Activated CD4-positive, alpha-beta T cell treated with anti-CD3 and anti-CD28 coated beads, Interleukin-2, amount 10 ng/mL, durations not matched to agents 24 days and 14 days (primary cell): ENCODE results near the gene AGPAT4. TPM values are rescaled to one million over a fixed set of nuclear protein-coding genes. Genes with fewer than 3 reads are reported as not detected.

Experiments used
- DNase-seq: peaks from one replicate; pipeline ENCODE4 v3.0.0; 2022
- H3K27ac Mint-ChIP-seq: one replicate; pipeline ENCODE4 v1.8.0; 2022; ENCODE audit warnings: mild to moderate bottlenecking, mixed read lengths
- H3K27me3 Mint-ChIP-seq: one replicate; pipeline ENCODE4 v1.8.0; 2022; ENCODE audit warnings: mixed read lengths
- H3K36me3 Mint-ChIP-seq: one replicate; pipeline ENCODE4 v1.8.0; 2022; ENCODE audit warnings: low read depth, mild to moderate bottlenecking, mixed read lengths
- H3K4me1 Mint-ChIP-seq: one replicate; pipeline ENCODE4 v1.8.0; 2021; ENCODE audit warnings: mixed read lengths
- H3K4me3 Mint-ChIP-seq: one replicate; pipeline ENCODE4 v1.8.0; 2022; ENCODE audit warnings: mild to moderate bottlenecking, moderate library complexity, mixed read lengths
- H3K9me3 Mint-ChIP-seq: one replicate; pipeline ENCODE4 v1.8.0; 2021; ENCODE audit warnings: mixed read lengths
- intact Hi-C: fragments of 100-400 bp; cut with micrococcal nuclease; formaldehyde crosslinking; loops from one replicate; pipeline ENCODE4 v1.15.1; 2023
- total RNA-seq: library from RNA; stranded (reverse); gene quantifications from 2 replicates; pipeline ENCODE4 v1.2.3, GENCODE V29; 2022

Gene AGPAT4
- total RNA-seq, 1 donor from 2014 or later, result 6.8 TPM

DNA sequence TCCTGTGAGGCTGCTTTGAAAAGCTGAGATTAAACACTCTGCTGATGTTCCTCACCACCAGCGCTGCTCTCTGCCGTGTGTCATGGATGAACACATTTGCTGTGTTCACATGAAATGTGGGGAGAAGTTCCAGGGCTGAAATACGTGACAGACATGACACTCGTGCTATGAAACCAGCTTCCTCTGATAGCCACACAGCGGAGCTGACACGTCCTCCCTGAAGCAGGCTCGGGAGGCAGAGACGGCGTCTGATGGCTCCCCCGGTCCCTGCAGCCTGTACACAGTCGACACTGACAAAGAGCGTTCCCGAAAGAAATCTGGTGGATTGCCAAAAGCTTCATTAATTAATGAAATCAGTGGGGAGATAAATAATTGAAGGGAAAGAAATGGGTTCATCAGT, 17.5 kb downstream of the AGPAT4 start:
- Mint-ChIP-seq H3K9me3 (no peaks in the 10 kb centered on the region), H3K4me3 (no peak overlapping the region), H3K27me3 (no peaks in the 10 kb centered on the region), H3K4me1 (peaks cover 7% of the 10 kb centered on the region), H3K27ac (no peak overlapping the region), H3K36me3 (peaks cover 30% of the 10 kb centered on the region)
- intact Hi-C loops, result no loop called here
- no peak for DNase-seq

DNA sequence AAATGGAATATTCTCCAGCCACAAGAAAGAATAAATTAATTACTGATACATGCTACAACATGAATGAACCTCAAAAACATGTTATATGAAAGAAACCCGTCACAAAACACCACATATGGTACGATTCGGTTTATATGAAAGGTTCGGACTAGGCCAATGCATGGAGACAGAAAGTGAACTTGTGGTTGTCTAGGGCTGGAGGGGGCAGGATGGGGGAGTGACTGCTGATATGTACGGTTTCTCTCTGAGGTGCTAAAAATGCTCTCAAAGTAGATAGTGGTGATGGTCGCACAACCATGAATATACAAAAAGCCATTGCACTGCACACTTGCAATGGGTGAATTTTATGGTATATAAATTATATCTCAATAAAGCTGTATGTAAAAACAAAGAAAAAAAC, 18.3 kb downstream of the AGPAT4 start:
- Mint-ChIP-seq H3K27me3 (no peaks in the 10 kb centered on the region), H3K9me3 (no peaks in the 10 kb centered on the region), H3K4me3 (no peak overlapping the region), H3K27ac (no peak overlapping the region), H3K36me3 (peaks cover 24% of the 10 kb centered on the region), H3K4me1 (peaks cover 7% of the 10 kb centered on the region)
- no peak for DNase-seq
- intact Hi-C loops, result no loop called here

DNA sequence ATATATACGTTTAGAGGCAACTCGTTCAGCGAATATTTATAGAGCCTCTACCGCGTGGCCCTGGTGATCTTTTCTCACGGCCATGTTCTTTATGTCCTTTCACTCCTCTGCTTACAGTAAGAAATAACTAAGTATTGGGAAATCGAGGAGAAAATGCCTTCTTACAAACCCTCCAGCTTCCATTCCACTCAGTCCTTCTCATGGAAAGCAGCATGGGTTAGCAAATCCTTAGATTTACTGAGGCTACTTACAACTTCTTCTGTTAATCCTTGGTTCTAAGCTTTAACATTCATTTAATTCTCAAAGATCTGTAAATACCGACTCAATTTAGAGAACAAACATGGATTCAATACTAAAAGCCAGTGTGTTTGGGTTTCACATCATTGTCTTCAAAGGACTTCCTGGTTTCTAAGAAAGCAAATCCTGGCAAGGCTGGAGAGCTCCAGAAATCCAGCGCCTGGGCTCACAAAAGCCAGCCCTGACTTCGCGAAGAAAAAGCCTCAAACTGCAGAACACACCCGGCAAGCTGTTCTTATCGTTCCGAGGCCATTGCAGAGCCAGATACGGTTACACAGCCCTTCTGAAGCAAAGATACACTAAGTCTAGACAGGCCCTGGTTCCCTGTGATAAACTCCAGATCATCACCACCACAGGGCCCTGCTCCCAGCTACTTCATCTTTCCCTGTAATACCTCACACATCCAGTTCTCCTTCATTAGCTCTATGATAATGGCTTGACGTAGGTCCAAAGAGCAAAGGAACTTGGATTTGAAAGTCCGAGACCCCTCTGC, 19.2 kb downstream of the AGPAT4 start:
- H3K27me3 Mint-ChIP-seq, result no peaks in the 10 kb centered on the region
- no peak for DNase-seq
- H3K27ac Mint-ChIP-seq, result no peak overlapping the region
- H3K9me3 Mint-ChIP-seq, result peaks cover 3% of the 10 kb centered on the region
- H3K4me1 Mint-ChIP-seq, result peaks cover 7% of the 10 kb centered on the region
- no peak overlapping the region for H3K4me3 Mint-ChIP-seq
- H3K36me3 Mint-ChIP-seq, result peaks cover 23% of the 10 kb centered on the region
- intact Hi-C loops, result no loop called here

DNA sequence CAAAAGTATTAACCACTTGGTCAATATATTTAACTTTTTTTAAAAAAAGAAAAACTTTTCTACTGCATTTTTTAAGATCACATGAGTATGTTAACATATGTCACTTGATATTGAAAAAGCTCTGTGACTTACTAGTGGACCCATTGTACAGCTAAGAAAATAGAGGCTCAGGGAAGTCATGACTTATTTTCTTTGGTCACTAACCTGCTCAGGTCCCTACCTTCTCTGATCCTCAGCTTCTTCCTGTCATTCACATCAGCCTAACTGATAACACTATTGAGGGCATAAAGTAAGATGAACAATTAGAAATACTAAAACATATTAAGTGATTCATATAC, 19.8 kb downstream of the AGPAT4 start:
- Mint-ChIP-seq H3K4me3 (no peak overlapping the region), H3K27ac (no peak overlapping the region), H3K36me3 (peaks cover 20% of the 10 kb centered on the region), H3K9me3 (peaks cover 3% of the 10 kb centered on the region), H3K27me3 (no peaks in the 10 kb centered on the region), H3K4me1 (peaks cover 7% of the 10 kb centered on the region)
- intact Hi-C loops, result no loop called here
- no peak for DNase-seq

DNA sequence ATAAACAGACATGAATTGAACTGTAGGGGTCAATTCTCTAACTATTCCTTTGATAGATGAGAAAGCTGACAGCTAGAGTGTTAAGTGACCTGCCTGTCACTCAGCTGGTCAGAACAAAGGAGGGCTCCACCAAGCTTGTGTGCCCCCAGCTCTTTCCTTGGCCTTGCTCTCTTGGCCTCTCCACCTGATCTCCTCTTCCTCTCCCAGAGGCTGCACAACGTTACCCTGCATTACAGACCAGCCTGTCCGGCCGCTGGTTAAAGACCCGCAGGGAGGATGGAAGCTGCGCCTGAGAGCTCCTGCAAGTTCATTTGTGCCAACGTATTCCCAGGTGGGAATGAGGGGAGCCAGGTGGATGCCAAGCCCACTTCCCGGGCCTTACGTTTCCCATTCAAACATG, 22.5 kb downstream of the AGPAT4 start:
- Mint-ChIP-seq H3K27ac (no peak overlapping the region), H3K27me3 (no peaks in the 10 kb centered on the region), H3K4me1 (peaks cover 7% of the 10 kb centered on the region), H3K4me3 (no peak overlapping the region), H3K9me3 (peaks cover 3% of the 10 kb centered on the region), H3K36me3 (peaks cover 10% of the 10 kb centered on the region)
- intact Hi-C loops, result no loop called here
- no peak for DNase-seq

DNA sequence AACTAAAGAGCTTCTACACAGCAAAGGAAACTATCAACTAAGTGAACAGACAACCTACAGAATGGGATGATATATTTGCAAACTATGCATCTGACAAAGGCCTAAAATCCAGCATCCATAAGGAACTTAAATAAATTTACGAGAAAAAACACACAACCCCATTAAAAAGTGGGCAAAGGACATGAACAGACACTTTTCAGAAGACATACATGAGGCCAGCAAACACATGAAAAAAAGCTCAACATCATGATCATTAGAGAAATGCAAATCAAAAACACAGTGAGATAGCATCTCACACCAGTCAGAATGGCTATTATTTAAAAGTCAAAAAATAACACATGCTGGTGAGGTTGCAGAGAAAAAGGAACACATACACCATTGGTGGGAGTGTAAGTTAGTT, 24.5 kb downstream of the AGPAT4 start:
- peaks cover 10% of the 10 kb centered on the region for H3K36me3 Mint-ChIP-seq
- H3K4me1 Mint-ChIP-seq, result no peaks in the 10 kb centered on the region
- H3K4me3 Mint-ChIP-seq, result no peak overlapping the region
- no peak for DNase-seq
- H3K9me3 Mint-ChIP-seq, result peaks cover 3% of the 10 kb centered on the region
- intact Hi-C loops, result no loop called here
- no peak overlapping the region for H3K27ac Mint-ChIP-seq
- no peaks in the 10 kb centered on the region for H3K27me3 Mint-ChIP-seq

DNA sequence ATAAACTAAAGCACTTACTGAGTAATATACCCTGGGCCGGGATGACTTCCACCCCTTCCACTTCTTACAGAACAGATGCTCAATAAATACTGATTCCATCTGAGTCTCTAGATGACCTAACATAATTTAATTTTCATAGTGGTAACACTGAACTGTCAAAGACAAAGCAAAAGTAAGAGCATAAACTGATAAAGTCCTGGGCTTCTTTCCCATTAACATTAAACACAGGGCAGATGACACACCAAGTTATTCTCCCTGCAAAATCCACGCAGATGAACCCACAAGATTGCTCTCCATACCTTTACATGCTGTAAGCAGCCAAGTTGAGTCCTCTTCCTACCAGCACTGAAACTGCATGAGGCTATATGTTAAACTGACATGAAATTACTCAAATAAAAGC, 27.1 kb downstream of the AGPAT4 start:
- Mint-ChIP-seq H3K36me3 (peaks cover 7% of the 10 kb centered on the region), H3K4me3 (no peak overlapping the region), H3K9me3 (peaks cover 3% of the 10 kb centered on the region), H3K27me3 (no peaks in the 10 kb centered on the region), H3K4me1 (peaks cover 2% of the 10 kb centered on the region), H3K27ac (no peak overlapping the region)
- intact Hi-C loops, result no loop called here
- no peak for DNase-seq

DNA sequence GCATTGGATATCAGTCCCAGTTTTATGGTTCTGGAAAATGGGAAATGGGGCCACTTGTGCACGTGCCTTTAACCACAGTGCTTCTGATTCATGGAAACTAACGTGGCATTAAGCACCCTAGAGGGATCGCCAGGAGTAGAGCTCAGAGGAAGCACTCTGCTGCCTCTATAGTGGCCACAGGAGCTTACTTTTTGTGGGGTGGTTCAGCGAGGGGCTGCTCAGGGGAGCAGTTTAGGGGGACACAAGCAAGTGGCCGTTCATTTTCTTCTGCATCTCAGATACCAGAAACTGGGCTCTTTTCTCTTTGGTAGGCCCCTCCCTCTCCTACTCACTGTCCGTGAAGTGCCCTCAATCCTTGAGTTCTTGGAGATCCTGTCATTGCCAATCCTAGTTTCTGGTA, 28.5 kb downstream of the AGPAT4 start:
- peaks cover 3% of the 10 kb centered on the region for H3K9me3 Mint-ChIP-seq
- H3K36me3 Mint-ChIP-seq, result peaks cover 6% of the 10 kb centered on the region
- intact Hi-C loops, result no loop called here
- H3K4me3 Mint-ChIP-seq, result no peak overlapping the region
- peaks cover 2% of the 10 kb centered on the region for H3K4me1 Mint-ChIP-seq
- H3K27me3 Mint-ChIP-seq, result no peaks in the 10 kb centered on the region
- DNase-seq, result no peak
- no peak overlapping the region for H3K27ac Mint-ChIP-seq

DNA sequence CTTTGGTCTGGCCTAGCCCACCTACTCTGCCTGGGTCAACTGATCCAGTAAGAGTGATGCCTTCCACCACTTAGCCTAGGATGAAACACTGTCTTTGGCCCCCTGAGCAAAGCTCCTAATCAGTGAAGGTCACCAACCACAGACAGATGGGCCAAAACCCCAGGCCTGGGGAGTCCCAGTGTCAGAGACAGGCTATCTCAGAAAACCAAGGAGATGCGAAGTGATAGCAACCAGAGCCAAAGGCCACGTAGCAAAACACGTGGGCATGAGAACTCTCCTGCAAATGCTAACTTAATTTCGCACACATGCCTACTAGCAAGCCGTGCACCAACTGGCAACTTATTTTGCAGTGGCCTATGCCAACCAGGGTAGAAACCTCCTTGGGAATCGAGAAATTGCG, 29.1 kb downstream of the AGPAT4 start:
- Mint-ChIP-seq H3K9me3 (peaks cover under 1% of the 10 kb centered on the region), H3K4me3 (no peak overlapping the region), H3K27me3 (no peaks in the 10 kb centered on the region), H3K27ac (no peak overlapping the region), H3K36me3 (peaks cover 7% of the 10 kb centered on the region), H3K4me1 (peaks cover 2% of the 10 kb centered on the region)
- intact Hi-C loops, result no loop called here
- no peak for DNase-seq

DNA sequence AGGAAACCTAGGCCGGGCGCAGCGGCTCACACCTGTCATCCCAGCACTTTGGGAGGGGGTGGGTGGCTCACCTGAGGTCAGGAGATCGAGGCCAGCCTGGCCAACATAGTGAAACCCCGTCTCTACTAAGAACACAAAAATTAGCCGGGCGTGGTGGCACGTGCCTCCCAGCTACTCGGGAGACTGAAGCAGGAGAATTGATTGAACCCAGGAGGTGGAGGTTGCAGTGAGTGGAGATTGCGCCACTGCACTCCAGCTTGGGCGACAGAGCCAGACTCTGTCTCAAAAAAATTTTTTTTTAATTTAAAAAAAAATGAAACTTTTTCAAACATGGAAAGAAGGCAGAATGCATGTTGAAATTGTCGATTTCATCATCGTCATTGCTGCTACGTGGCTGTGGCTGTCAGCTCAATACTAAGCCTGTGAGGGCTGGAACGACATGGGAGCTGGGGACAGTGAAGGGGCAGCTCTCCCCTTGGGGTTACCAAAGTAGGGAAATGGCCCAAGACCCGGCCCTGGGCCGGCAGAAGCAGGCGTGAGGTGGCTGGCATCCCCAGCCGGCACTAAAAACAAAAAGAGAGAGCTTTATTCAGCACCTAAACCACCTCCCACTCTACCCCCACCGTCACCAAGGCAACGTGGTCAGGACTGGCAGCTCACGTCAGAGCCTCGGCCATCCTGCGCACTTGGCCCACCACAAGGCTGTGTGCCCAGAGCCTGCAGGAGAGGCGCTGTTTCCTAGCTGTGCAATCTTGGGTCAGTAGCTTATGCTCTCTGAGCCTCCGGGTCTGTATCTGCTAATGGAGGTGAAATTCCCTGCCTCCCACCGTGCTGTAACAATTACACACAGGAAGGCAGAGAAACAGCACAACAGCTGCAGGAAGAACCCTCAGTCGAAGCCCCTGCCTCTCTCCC, 30.8 kb downstream of the AGPAT4 start:
- intact Hi-C loops, result no loop called here
- H3K36me3 Mint-ChIP-seq, result peaks cover 18% of the 10 kb centered on the region

DNA sequence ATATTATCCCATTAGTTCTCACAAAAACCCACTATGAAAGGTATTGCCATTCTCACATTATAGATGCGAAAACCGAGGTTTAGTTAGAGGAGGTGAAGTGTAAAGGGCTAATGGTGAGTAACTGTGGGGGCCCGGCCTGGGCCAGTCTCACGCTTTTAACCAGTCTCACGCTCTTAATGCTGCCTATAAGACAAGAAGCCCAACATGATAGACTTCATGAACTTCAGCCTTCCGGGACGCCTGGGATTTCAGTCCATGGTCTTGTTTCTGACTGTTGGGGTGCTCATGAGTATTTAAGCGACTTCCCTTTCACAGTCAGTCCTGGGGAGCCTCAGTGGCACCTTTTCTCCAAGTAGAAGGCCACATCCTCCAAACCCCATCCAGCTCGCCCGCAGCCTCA, 31.7 kb downstream of the AGPAT4 start:
- H3K4me1 Mint-ChIP-seq, result peaks cover 9% of the 10 kb centered on the region
- H3K27me3 Mint-ChIP-seq, result no peaks in the 10 kb centered on the region
- no peak overlapping the region for H3K4me3 Mint-ChIP-seq
- H3K9me3 Mint-ChIP-seq, result no peaks in the 10 kb centered on the region
- H3K27ac Mint-ChIP-seq, result no peak overlapping the region
- DNase-seq, result no peak
- intact Hi-C loops, result no loop called here
- peaks cover 23% of the 10 kb centered on the region for H3K36me3 Mint-ChIP-seq

More for the DNA sequence above, 30.8 kb downstream of the AGPAT4 start:
- Mint-ChIP-seq H3K9me3 (no peaks in the 10 kb centered on the region), H3K27me3 (no peaks in the 10 kb centered on the region), H3K4me1 (peaks cover 8% of the 10 kb centered on the region), H3K4me3 (no peak overlapping the region), H3K27ac (no peak overlapping the region)
- no peak for DNase-seq

DNA sequence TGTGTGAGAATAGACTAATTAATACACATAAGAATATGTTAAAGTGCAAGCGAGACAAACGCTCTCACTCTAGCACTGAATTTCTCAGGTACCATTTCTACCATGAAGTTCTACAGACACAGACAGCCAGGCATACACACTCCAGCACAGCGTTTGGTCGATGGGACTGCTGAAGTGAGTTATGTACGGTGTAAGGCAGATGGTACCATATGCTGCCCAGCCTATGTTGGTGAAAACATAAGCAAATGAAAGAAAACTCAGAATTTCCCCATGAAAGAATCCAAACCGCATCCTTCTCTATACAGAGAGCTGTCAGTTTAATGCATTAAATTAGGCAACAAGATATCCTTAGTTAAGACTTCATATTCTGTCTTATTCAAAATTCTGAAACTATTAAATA, 34.9 kb downstream of the AGPAT4 start:
- DNase-seq, result no peak
- no peaks in the 10 kb centered on the region for H3K9me3 Mint-ChIP-seq
- peaks cover 23% of the 10 kb centered on the region for H3K4me1 Mint-ChIP-seq
- H3K27ac Mint-ChIP-seq, result no peak overlapping the region
- peaks cover 21% of the 10 kb centered on the region for H3K36me3 Mint-ChIP-seq
- intact Hi-C loops, result no loop called here
- no peaks in the 10 kb centered on the region for H3K27me3 Mint-ChIP-seq
- no peak overlapping the region for H3K4me3 Mint-ChIP-seq

DNA sequence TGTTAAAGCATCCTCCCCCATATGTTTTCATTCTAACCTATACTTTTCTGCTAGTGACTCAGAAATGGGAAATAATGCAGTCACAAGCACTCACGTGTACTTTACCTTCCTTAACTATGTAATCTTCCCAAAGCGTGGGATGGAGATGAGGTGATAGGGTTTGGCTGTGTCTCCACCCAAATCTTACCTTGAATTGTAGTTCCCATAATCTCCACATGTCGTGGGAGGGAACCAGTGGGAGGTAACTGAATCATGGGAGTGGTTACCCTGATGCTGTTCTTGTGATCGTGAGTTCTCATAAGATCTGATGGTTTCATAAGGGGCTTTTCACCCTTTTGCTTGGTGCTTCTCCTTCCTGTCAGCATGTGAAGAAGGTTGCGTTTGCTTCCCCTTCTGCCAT, 35.4 kb downstream of the AGPAT4 start:
- Mint-ChIP-seq H3K27ac (no peak overlapping the region), H3K9me3 (no peaks in the 10 kb centered on the region), H3K4me1 (peaks cover 21% of the 10 kb centered on the region), H3K36me3 (peaks cover 21% of the 10 kb centered on the region), H3K4me3 (no peak overlapping the region), H3K27me3 (no peaks in the 10 kb centered on the region)
- intact Hi-C loops, result loop anchor here (1.0 kb wide), 1 partner anchor 9 kb away; no protein-coding TSS in a partner anchor
- DNase-seq, result no peak

DNA sequence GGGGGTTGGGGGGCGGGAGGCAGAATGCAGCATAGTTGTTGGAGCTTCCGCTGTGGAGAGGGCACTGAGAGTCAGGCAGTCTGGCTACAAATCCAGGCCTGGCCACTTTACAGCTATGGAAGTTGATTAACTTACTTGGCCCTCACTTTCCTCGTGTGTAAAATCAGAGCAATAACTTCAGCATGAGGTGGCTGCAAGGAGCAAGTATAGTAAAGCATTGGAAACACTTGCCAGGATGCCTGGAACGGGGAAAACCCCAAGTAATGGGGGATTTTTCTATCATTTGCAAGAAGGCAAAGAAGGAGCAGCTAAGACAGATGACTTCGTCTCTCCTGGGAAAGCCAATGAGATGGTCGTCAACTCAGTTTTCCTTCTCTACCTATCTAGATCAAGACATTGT, 35.8 kb downstream of the AGPAT4 start:
- Mint-ChIP-seq H3K27ac (no peak overlapping the region), H3K9me3 (no peaks in the 10 kb centered on the region), H3K4me1 (peaks cover 21% of the 10 kb centered on the region), H3K27me3 (no peaks in the 10 kb centered on the region), H3K4me3 (no peak overlapping the region), H3K36me3 (peaks cover 21% of the 10 kb centered on the region)
- DNase-seq, result no peak
- intact Hi-C loops, result loop anchor here (1.0 kb wide), 1 partner anchor 9 kb away; no protein-coding TSS in a partner anchor
